Posterior vena cava (tissue), 2 donors: Measurements from ENCODE around the gene ACSF3. TPM values are rescaled to one million over a fixed set of nuclear protein-coding genes. Genes with fewer than 3 reads are reported as not detected.
"Not testable (repeated sequence)": the region's sequence is repeated elsewhere in the genome, so short reads cannot be mapped to it uniquely, and the experiment has no call there.

Experiments used
- DNase-seq: peaks from one replicate; pipeline ENCODE4 v3.0.0-alpha.2; 2020; ENCODE audit warnings: low spot score
- intact Hi-C, 2 donors: fragments of 100-400 bp; cut with DNase I; formaldehyde crosslinking; loops; one replicate each; pipeline versions ENCODE4 v1.14.1 to v1.14.2; 2022 to 2023
- total RNA-seq, 2 donors: library from RNA; stranded (reverse); fragmentation: NEBNext Ultra II Directional; extraction: Animal tissue kit (Norgen Biotek cat#: 25700); gene quantifications; one replicate each; pipeline ENCODE4 v1.2.1, GENCODE V29; 2021
- donor health status: DM: yes; HTN: yes; CAD: no.
- donor health status: DM: yes; HTN: yes; CAD: no.

Gene ACSF3
- total RNA-seq, 2 donors from 2014 or later, result 19.1 to 21.4 TPM

GRCh38 chr16:89161763-89162713 lies 68.4 kb downstream of the ACSF3 start:
- DNase-seq, result no peak
- intact Hi-C loops, result loop anchor here in 1 of 2 donors (10.0 kb wide), 2 partner anchors 227 to 427 kb away; no protein-coding TSS in a partner anchor

- intact Hi-C loops, result loop anchor here in 1 of 2 donors (10.0 kb wide), 2 partner anchors 228 to 428 kb away; no protein-coding TSS in a partner anchor
- DNase-seq, result no peak
These were observed 69.6 kb downstream of the ACSF3 start for GRCh38 chr16:89163297-89163696.

- intact Hi-C loops, result loop anchor here in 1 of 2 donors (10.0 kb wide), 2 partner anchors 230 to 430 kb away; no protein-coding TSS in a partner anchor
- DNase-seq, result no peak
These were observed 70.8 kb downstream of the ACSF3 start for GRCh38 chr16:89164436-89164835.

GRCh38 chr16:89164847-89165680 lies 71.4 kb downstream of the ACSF3 start:
- intact Hi-C loops, result loop anchor here in 1 of 2 donors (10.0 kb wide), 2 partner anchors 230 to 430 kb away; no protein-coding TSS in a partner anchor

GRCh38 chr16:89165681-89165979 lies 72.0 kb downstream of the ACSF3 start:
- intact Hi-C loops, result loop anchor here in 1 of 2 donors (10.0 kb wide), 2 partner anchors 231 to 431 kb away; no protein-coding TSS in a partner anchor

More at GRCh38 chr16:89164847-89165680, 71.4 kb downstream of the ACSF3 start:
- DNase-seq, result no peak

GRCh38 chr16:89166696-89167424 lies 73.2 kb downstream of the ACSF3 start:
- intact Hi-C loops, result loop anchor here in 1 of 2 donors (10.0 kb wide), 2 partner anchors 232 to 432 kb away; no protein-coding TSS in a partner anchor
- no peak for DNase-seq

More at GRCh38 chr16:89165681-89165979, 72.0 kb downstream of the ACSF3 start:
- not testable (repeated sequence) for DNase-seq

GRCh38 chr16:89167425-89167941 lies 73.8 kb downstream of the ACSF3 start:
- intact Hi-C loops, result loop anchor here in 1 of 2 donors (10.0 kb wide), 2 partner anchors 233 to 433 kb away; no protein-coding TSS in a partner anchor
- DNase-seq, result peak; percentile 96

GRCh38 chr16:89168381-89169189 lies 74.9 kb downstream of the ACSF3 start:
- no peak for DNase-seq

GRCh38 chr16:89169778-89170177 lies 76.1 kb downstream of the ACSF3 start:
- intact Hi-C loops, result loop anchor here in 1 of 2 donors (10.0 kb wide), 2 partner anchors 235 to 435 kb away; no protein-coding TSS in a partner anchor
- DNase-seq, result no peak

More at GRCh38 chr16:89168381-89169189, 74.9 kb downstream of the ACSF3 start:
- intact Hi-C loops, result loop anchor here (1.0 to 10.0 kb wide), 3 partner anchors 47 to 434 kb away; no protein-coding TSS in a partner anchor

- intact Hi-C loops, result no loop called here
- DNase-seq, result no peak
These were observed 76.9 kb downstream of the ACSF3 start for GRCh38 chr16:89170346-89171215.

GRCh38 chr16:89171216-89172170 lies 77.8 kb downstream of the ACSF3 start, which contains the start of gene CDH15:
Gene CDH15, plus strand, starts transcription at chr16:89171748. Its CDS starts 84 bp downstream, at chr16:89171832.
- peak; percentile 96 for DNase-seq
- intact Hi-C loops, result no loop called here

- DNase-seq, result peak; percentile 81
- intact Hi-C loops, result no loop called here
These were observed 78.5 kb downstream of the ACSF3 start for GRCh38 chr16:89172171-89172527.

GRCh38 chr16:89172528-89173173 lies 79.0 kb downstream of the ACSF3 start:
- intact Hi-C loops, result no loop called here
- DNase-seq, result no peak

- no peak for DNase-seq
- intact Hi-C loops, result no loop called here
These were observed 79.7 kb downstream of the ACSF3 start for GRCh38 chr16:89173174-89173921.
